Germinal center (tissue), 1 donor: ENCODE data around the gene SUSD1.
"Not testable (repeated sequence)": the region's sequence is repeated elsewhere in the genome, so short reads cannot be mapped to it uniquely, and the experiment has no call there.

ENCODE experiments used
- DNase-seq: peaks from one replicate; pipeline ENCODE4 v3.0.0; 2012; ENCODE audit warnings: mixed read lengths, low spot score

SUSD1 gene

DNA sequence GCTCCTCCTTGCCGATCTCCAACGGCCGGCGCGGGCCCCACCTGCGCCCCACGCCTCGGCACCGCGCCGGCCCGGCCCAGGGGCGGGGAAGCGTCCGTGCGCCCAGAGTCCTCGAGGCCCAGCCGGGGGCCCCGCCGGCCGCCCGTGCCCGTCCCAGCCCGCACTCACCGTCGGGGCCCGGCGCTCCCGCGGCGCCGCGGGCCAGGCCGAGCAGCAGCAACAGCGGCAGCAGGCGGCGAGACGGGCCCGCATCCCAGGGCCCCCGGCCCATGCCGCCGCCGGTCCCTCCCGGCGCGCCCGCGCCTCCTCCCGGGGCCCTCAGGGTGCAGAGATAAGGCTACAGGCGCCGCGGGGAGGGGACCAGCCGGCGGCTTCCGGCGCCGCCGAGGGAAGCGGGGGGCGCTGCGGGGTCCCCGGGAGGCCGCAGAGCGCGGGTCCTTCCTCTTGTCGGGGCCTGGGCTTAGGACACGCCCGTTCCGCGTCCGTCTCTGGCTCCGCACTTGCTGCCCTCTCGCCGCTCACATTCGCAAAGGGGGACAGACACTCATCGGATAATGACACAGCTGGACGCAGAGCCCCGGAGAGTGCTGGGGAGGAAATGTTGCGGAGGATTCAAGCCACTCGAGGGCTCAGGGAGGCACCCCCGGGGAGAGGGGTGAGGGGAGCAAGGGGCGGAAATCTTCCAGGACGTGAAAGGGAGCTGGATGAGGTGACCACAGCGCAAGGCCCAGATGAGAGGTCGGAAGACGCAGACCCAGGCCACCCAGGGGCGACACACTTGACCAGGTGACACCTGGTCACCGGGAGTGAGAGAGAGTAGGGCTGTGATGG lies at the start of gene SUSD1:
Gene SUSD1, minus strand, starts transcription at position 333 of the 831 bp plus-strand sequence. Its CDS starts 62 bp downstream, at position 271.
- DNase-seq, result peak; percentile 59

DNA sequence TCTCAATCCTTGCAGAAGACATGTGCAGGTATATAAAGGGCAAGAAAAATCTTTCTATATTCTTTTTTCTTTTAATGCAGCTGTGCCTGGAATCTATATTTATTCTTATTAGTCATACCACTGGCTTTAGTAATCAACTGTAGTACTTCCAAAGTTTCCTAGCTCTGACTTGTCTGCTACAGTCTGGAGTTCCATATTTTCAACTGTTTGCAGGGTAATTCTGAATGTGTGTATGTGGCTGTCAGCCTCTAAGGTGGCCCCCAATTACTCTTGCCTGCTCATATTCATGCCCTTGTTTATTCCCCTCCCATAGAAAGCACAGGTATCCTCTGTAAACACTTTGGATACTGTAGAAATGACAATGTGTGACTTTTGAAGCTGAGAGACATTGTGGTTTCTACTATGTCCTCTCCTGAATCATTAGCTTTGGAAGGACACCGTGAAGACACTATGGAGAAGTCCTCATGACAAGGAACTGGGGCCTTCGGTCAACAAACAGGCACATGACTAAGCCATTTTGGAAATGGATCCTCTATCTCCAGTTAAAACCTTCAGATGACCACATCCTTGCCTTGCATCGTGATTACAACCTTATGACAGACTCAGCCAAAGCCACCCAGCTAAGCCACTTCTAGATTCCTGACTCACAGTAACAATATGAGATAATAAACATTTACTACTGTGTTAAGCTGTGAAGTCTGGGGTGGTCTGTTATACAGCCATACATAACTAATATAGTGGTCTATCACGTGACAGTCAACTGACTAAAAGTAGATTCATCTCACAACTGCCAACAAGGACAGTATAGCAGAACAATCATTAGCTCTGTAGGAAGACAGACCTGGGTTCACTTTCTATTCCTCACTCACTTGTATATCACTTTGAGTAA lies 49.5 kb upstream of the SUSD1 start:
- no peak for DNase-seq

DNA sequence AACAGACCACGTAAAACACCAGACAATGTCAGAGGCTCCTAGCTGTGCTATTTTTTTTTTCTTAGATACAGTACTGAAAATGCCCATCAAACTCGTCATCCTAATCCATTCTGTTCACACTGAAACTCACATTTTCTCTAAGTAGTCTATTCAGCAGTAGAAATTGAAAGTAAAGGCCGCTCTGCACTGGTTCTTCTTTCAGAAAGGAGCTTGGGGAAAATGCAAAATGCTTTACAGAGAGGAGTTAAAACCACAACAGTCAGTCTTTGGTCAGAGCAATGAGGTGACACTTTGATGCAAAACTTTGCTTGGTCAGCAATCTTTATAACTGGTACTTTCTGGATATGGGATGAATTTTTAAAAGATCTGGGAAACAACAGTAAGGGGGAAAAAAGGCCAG lies 43.8 kb upstream of the SUSD1 start:
- DNase-seq, result peak; percentile 7

DNA sequence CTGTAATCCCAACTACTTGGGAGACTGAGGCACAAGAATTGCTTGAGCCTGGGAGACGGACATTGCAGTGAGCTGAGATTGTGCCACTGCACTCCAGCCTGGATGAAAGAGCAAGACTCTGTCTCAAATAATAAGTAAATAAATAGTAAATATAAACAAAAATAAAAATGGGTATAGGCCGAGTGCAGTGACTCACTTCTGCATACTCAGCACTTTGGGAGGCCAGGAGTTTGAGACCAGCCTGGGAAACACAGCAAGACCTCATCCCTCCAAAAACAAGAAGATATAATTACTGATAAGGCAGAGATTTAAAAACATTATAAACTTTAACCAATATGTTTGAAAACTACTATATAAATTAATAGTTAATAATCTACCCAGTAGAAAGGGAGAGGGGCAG lies 37.8 kb upstream of the SUSD1 start:
- DNase-seq, result no peak

DNA sequence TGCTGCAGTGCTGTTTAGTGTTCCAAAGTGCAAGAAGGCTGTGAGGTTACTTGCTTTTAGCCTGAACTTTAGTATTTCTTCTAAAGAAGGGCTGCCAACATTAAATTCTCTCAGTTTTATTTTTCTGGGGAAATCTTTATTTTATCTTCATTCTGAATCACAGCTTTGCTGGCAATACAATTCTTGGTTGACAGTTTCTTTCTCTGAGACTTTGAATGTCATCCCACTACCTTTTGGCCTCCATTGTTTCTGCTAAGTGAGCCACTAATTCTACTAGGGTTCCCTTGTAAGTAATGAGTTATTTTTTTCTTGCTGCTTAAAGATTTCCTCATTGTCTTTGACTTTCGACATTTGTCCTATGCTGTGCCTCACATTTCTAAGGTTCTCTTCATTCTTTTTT lies 32.4 kb upstream of the SUSD1 start:
- no peak for DNase-seq

DNA sequence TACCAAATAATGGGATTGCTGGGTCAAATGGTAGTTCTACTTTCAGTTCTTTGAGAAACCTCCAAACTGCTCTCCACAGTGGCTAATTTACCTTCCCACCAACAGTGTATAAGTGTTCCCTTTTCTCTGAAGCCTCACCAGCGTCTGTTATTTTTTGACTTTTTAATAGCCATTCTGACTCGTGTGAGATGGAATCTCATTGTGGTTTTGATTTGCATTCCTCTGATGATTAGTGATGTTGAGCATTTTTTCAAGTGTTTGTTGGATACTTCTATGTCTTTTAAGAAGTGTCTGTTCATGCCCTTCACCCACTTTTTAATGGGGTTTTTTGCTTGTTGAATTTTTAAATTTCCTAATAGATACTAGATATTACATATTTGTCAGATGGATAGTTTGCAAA lies 28.4 kb upstream of the SUSD1 start:
- DNase-seq, result no peak

DNA sequence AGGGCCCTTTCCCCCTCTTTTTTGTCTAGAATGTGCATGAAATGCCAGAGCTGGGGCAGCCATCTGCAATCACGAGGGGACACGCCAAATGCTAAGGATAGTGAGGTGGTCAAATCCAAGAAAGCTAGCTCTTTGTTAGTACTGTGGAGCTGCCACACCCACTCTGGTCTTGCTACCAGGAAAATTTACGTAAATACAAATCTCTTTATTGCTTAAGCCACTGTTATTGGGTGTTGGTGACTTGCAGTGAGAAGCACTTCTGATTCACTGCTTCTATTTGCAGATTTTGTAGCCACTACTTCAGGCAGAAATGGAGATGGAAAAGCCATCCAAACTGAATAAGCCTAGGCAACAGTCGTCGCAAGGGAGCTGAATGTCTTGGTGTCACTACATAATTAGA lies 25.6 kb upstream of the SUSD1 start:
- no peak for DNase-seq

DNA sequence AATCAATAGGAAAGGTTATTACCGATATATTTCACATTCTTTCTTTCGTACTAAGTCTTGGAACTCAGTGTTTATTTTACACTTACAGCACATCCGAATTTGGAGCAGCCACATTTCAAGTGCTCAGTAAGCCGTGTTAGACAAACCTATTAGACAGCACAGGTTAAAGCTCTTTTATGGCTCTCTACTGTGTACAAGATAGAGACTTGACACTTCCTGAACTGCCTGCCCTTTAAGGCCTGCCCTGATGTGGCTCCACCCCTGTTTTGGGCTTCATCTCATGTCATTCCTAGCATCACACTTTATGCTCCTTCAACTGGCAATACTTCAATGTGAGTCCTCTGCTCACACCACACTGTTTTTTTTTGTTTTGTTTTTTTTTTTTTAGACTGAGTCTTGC lies 23.5 kb upstream of the SUSD1 start:
- DNase-seq, result no peak

DNA sequence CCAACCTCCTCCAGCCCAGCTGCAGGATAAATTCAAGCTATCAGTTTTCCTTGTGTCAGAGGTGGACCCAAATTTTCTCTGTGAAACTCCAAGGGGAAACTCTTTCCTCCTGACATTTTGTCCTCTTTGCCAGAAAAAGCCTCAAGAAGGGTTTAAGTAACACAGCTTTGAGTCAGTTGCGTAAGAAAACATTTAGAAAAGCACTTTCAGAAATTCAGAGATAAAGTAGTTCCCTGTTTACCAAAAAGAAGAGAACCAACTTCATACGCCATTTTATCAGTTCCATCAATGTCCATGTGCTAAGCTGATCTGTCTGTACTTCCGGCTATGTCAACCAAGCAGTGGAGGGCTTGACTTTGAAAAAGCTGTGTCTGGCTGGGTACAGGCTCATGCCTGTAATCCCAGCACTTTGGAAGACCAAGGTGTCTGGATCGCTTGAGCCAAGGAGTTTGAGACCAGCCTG lies 19.9 kb upstream of the SUSD1 start:
- DNase-seq, result no peak

DNA sequence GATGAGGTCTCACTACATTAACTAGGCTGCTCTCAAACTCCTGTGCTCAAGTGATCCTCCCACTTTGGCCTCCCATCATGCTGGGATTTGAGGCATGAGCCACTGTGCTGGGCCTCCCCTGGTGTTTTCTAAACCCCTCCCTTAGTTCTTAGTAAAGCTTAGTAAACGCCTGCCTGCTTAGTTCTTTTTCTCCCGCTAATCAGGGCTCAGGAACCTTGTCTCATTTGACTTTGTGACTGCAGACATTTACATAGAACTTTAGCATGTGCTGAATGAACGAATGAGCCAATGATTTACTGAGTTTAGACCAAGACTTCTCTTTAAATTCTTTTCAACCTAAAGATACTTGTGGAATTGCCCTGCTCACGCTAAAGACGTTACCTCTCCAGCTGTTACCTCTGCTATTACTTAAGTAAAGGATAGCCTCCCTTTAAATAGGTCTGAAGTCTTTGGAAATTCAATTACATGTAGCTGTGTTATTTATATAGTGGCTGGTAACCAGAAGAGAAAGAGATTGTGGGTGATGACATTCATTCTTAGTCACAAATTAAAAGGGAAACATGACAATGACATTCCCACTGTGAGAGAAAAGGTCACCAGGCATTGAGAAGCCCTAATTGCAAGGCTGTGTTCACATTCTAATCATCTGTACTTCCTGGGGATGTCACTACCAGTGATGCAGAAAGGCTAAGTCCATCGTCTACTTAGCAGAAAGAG lies 18.6 kb upstream of the SUSD1 start:
- DNase-seq, result no peak

DNA sequence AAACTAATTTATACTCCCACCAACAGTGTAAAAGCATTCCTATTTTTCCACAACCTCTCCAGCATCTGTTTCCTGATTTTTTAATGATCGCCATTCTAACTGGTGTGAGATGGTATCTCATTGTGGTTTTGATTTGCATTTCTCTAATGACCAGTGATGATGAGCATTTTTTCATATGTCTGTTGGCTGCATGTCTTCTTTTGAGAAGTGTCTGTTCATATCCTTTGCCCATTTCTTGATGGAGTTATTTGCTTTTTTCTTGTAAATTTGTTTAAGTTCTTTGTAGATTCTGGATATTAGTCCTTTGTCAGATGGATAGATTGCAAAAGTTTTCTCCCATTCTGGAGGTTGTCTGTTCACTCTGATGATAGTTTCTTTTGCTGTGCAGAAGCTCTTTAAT lies 15.2 kb upstream of the SUSD1 start:
- not testable (repeated sequence) for DNase-seq

DNA sequence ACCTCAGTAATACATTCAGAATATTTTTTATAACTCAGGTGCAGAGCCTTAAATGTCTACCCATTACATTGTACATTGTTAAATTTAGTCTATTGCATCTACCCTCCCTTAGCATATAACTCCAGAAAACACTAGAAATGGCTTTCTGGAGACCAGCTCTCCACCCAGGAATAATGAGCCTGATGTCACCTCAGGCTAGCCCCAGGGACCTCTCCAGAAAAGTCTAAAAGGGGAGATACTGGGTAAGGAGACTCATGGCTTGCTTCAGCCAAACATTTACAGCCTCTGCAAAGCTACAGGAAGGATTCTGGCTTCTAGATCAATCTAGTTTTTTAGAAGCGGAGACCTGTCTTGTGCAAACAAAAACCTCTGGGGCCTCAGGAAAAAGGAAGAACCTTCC lies 13.8 kb upstream of the SUSD1 start:
- DNase-seq, result no peak

DNA sequence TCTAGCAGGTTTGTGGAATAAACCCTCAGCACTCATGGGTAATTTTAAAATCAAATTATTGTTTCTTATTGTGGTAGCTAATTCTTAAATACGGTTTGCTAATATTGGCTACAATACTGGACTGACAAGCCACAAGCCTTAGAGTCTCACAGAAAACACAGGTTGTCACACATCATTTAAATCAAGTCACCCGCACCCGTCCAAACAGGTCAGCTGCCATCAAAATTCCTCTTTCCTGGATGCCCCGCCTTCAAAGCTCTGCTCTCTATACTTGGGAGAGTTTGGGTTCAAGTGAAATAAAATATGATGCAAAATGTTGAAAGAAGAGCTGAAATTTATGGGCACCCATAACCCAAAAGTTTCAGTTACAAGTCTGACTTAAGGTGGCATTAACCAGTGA lies 12.3 kb upstream of the SUSD1 start:
- no peak for DNase-seq

DNA sequence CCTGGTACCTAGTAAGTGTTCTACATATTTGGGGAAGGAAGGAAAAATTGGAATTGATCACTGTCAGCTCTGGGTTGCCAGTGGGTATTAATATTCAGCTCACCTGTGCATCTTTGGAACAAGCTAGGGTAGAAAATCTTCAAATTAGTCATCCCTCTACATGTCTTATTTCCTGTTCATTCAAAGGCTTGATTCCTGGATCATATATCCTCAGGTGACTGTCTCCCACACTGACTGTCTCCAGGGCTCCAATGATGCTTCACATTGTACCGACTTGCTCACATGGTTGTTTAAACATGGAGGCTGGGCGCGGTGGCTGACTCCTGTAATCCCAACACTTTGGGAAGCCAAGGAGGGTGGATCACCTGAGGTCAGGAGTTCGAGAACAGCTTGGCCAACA lies 11.6 kb upstream of the SUSD1 start:
- DNase-seq, result no peak

DNA sequence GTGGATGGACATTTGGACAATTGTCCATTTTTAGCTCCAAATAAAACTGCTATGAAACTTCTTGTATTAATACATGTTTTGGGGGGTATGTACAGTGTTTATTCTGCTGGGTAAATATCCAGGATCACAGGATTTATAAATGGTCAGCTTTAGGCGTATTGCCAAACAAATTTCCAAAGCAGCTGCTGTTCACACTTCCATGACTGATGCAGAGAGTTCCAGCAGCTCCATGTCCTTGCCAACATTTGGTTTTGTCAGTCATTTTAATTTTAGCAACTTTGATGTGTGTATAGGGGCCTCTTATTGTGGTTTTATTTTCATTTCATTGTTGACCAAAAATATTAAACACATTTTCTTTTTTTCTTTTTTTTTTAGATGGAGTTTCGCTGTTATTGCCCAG lies 9.8 kb upstream of the SUSD1 start:
- no peak for DNase-seq

DNA sequence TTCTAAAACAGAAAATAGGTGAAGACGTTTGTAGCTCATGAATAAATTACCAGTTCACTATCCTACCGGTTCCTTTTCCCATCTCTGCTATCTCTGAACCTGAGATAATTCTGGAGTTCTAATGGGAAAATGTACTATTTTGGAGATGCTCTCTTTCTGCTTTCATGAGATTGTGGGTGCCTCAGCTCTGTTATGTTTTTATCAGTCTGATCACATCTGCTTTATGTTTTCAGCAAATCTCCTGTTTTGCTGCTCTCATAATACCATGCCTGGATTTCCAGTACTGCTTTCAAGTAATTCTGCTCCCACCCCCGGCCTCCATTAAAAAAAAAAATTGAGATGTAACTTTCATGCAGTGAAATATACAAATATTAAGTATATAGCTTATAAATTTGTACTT lies 9.1 kb upstream of the SUSD1 start:
- DNase-seq, result no peak

DNA sequence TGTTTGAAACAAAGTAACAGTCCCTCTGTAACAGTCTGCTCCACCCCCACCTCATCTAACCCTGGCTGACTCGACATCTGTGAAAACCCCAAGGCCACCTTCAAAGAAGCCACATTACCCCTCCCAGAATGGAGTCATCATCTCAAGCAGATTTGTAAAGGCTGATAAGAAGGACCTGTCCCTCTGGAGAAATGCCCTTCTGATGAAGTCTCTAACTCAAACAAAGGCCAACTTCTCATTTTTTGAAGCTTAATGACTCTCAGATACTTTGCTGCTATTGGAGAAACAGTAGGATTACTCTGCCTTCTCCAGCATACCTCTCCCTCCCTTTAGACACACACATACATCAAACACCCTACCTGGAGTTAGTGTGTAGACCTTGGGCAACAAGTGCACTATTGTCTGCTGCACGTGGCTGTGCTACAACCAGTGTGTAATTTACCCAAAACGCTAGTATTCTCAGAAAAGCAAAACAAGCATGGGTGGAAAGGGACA lies 5.3 kb upstream of the SUSD1 start:
- no peak for DNase-seq

DNA sequence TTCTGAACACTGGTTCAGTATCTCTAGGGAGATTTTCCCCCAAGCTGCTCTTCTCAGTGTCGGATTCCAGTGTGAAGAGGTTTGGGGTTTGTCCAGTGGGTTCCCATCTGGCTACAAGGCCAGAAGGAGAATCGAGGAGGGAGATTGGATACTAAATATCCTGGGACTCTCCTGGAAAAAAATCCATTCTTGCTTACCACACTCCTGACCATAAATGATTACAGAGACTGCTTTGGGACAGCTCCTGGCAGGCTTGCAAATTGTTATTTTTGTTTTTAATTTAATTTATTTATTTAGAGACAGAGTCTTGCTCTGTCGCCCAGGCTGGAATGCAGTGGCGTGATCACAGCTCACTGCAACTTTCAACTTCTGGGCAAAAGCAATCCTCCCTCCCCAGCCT lies 4.7 kb upstream of the SUSD1 start:
- DNase-seq, result no peak

DNA sequence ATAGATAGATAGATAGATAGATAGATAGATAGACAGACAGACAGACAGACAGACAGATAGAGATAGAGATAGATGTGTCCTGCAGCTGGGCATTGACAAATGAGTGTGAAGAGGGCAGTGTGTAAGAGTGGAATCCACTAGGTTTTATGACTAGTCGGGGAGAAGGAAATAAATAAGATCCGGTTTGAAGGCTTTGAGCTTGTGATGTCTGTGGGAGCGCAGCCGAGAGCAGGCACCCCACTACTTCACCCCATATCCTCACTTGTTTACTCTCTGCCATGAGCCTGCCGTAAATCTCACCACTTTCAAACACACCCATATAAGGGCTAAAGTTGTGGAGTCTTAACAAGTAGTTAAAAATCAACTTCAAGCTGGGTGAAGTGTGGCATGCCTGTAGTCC lies 1.4 kb upstream of the SUSD1 start:
- DNase-seq, result no peak

DNA sequence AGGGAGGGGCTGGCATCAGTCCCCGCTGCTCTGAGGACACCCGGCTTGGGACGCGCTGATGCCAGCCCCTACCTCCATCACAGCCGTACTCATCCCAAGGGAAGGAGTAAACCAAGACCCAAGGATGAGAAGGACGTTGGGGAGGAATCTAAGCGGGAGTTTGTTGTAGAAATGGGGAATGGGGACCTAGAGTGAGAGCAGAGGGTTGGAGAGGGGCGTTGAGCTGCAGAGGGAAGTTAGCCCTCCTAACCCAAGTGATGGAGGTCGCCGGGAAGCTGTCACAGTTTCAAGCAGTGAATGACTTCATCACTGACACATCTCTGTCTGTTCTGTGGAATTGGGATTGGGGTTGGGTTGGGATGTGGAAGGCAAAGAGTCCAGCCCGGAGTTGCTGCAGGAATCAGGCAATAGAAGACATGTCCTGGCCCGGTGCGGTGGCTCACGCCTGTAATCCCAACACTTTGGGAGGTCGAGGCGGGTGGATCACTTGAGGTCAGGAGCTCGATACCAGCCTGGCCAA lies 759 bp upstream of the SUSD1 start:
- DNase-seq, result no peak

DNA sequence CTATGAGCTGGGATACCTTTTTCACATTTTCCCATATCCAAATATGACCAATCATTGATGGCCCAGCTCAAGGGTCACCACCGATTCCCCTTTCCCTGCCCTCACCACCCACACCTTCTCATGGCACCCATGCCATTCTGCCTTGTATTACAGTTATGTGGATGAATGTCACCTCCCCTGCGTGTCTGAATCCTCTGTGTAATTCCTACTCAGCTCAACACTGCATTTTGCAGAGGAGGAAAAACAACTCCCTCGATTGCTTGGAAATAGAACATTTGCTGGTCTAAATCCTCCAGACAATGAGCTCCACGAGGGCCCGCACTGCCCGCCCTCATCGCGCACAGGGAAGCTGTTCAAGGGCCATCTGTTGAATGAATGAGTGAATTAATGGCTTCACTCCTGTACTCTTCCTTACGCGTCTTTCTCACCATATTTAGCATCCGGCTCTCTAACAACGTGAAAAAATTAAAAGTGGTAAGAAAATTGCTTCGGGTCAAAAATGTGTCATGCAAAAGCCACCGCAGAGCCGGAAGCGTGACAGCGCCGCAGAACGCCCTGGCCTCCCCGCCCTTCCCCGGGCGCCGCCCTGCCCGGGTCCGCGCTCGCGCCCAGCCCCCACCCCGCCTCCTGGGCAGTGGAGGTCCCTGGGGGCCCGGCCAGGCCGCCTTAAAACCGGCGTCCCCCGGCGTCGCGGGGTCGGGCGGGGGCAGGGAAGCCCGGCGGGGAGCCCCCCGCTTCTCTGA lies 704 bp downstream of the SUSD1 start:
- peak; percentile 57 for DNase-seq
